Spleen (tissue), 11 donors: ENCODE data around the gene PAPPA2. TPM values are rescaled to one million over a fixed set of nuclear protein-coding genes. Genes with fewer than 3 reads are reported as not detected.

Experiments
- DNase-seq: peaks from one replicate; pipeline ENCODE4 v3.0.0-alpha.2; 2020
- H3K27ac ChIP-seq, 8 donors: fragments of 200-600 bp; sonication (generic) in 7 of 8; 1 replicate in 4 of 8; 2 replicates in 4 of 8; pipeline versions ENCODE4 v1.5.0 to v1.8.0; 2016 to 2021; ENCODE audit warnings: inconsistent platforms in 4 of 8, mild to moderate bottlenecking in 4 of 8, moderate library complexity in 1 of 8
- H3K27me3 ChIP-seq, 7 donors: fragments of 200-600 bp; sonication (generic) in 6 of 7; replicated peaks in 1 of 7; 1 replicate in 4 of 7; 2 replicates in 3 of 7; pipeline versions ENCODE4 v1.5.0 to v1.8.0; 2016 to 2021; ENCODE audit warnings: inconsistent platforms in 3 of 7, mild to moderate bottlenecking in 1 of 7
- H3K36me3 ChIP-seq, 6 donors: fragments of 200-600 bp; sonication (generic) in 5 of 6; 1 replicate in 4 of 6; 2 replicates in 2 of 6; pipeline versions ENCODE4 v1.5.0 to v1.8.0; 2016 to 2021; ENCODE audit warnings: inconsistent platforms in 2 of 6
- H3K4me1 ChIP-seq, 6 donors: fragments of 200-600 bp; sonication (generic) in 5 of 6; 1 replicate in 3 of 6; 2 replicates in 3 of 6; pipeline versions ENCODE4 v1.5.0 to v1.8.0; 2016 to 2021; ENCODE audit warnings: inconsistent platforms in 3 of 6
- H3K4me3 ChIP-seq, 8 donors: fragments of 200-600 bp; sonication (generic) in 7 of 8; 1 replicate in 4 of 8; 2 replicates in 4 of 8; pipeline versions ENCODE4 v1.5.0 to v1.8.0; 2016 to 2021; ENCODE audit warnings: inconsistent platforms in 4 of 8, mild to moderate bottlenecking in 4 of 8, moderate library complexity in 2 of 8
- H3K9me3 ChIP-seq, 8 donors: fragments of 200-600 bp; sonication (generic) in 7 of 8; 1 replicate in 4 of 8; 2 replicates in 4 of 8; pipeline versions ENCODE4 v1.5.0 to v1.8.0; 2016 to 2021; ENCODE audit warnings: inconsistent platforms in 4 of 8
- CTCF ChIP-seq, 11 experiments: fragments of 200-600 bp in 7 of 11; fragments of 450-650 bp in 4 of 11; sonication (generic) in 4 of 11; IDR thresholded peaks in 8 of 11; conservative IDR thresholded peaks in 3 of 11; 1 replicate in 7 of 11; 2 replicates in 4 of 11; pipeline versions ENCODE4 v1.4.0 to v1.8.0; 2016 to 2021; ENCODE audit warnings: antibody characterized with exemption in 11 of 11, inconsistent platforms in 4 of 11, mild to moderate bottlenecking in 1 of 11
- POLR2A ChIP-seq, 3 donors: fragments of 450-650 bp; IDR thresholded peaks; one replicate each; pipeline ENCODE4 v1.5.1; 2017; ENCODE audit warnings: antibody characterized with exemption in 3 of 3, mild to moderate bottlenecking in 1 of 3
- POLR2AphosphoS5 ChIP-seq, 3 donors: sonication (generic); formaldehyde crosslinking; IDR thresholded peaks; one replicate each; pipeline ENCODE4 v1.5.1; 2017; ENCODE audit warnings: antibody characterized with exemption in 3 of 3
- whole genome bisulfite sequencing, 5 donors: extraction: QIAGEN DNeasy Blood & Tissue Kit in 3 of 5; methylation state at CpG; one replicate each; pipeline versions ENCODE4 v1.1.5 to v1.1.7; 2013 to 2018; 5-methylcytosine and 5-hydroxymethylcytosine counted together
- intact Hi-C: fragments of 100-400 bp; cut with DNase I; formaldehyde crosslinking; loops from one replicate; pipeline ENCODE4 v1.15.0; 2023; ENCODE audit warnings: low total_unique reads
- polyA plus RNA-seq, 3 donors: library from polyadenylated mRNA; stranded (reverse); fragments of 200-250 nt; gene quantifications; one replicate each; pipeline ENCODE4 v1.2.1, GENCODE V29; 2013
- total RNA-seq, 7 donors: library from RNA; depleted of rRNA in 3 of 7; stranded (reverse); fragments of >200 nt in 3 of 7; fragmentation: NEBNext Ultra II Directional in 4 of 7; extraction: Animal tissue kit (Norgen Biotek cat#: 25700) in 4 of 7; gene quantifications; one replicate each; pipeline versions ENCODE4 v1.1.0 to v1.2.1, GENCODE V29; 2016 to 2021
- donor health status: healthy with polysubstance abuse.
- donor health status: DM: no; HTN: no; CAD: no; lungs with moderate emphysema.
- donor health status: DM: no; HTN: no; CAD: no.
- donor health status: Bipolar disorder and iron deficiency.
- donor health status: healthy.
- donor health status: DM: no; HTN: no; CAD: no.
- donor health status: DM: yes; HTN: yes; CAD: no.

The PAPPA2 gene
- total and polyA plus RNA-seq, 10 donors: 0.02 to 0.76 (median 0.06) TPM; not detected in 3

GRCh38 chr1:176850871-176851270, 387.9 kb downstream of the PAPPA2 start:
- H3K4me3 ChIP-seq: no peak overlapping the region
- no peak for DNase-seq
- whole genome bisulfite sequencing, 5 donors: 56 to 77% (median 72%) methylated on average over 4 of the region's 4 CpGs
- intact Hi-C loops: no loop called here
- no peak for TF ChIP-seq POLR2A (IDR thresholded peaks at IDR 0.05)
- TF ChIP-seq CTCF (IDR thresholded peaks at IDR 0.05 in 8 of 11, conservative IDR thresholded peaks at IDR 0.05 in 3 of 11): no peak
- TF ChIP-seq POLR2AphosphoS5 (IDR thresholded peaks at IDR 0.05): no peak
- no peaks in the 10 kb centered on the region for H3K9me3 ChIP-seq
- no peaks in the 10 kb centered on the region for H3K4me1 ChIP-seq
- no peak overlapping the region for H3K27ac ChIP-seq
- no peaks in the 10 kb centered on the region for H3K27me3 ChIP-seq
- no peaks in the 10 kb centered on the region for H3K36me3 ChIP-seq

- 86 to 91% (median 90%) methylated on average over 3 of the region's 3 CpGs for WGBS, 5 donors
Observed at GRCh38 chr1:176852124-176852523, 389.1 kb downstream of the PAPPA2 start.

GRCh38 chr1:176853503-176853902, 390.5 kb downstream of the PAPPA2 start:
- TF ChIP-seq CTCF (IDR thresholded peaks at IDR 0.05 in 8 of 11, conservative IDR thresholded peaks at IDR 0.05 in 3 of 11): no peak
- TF ChIP-seq POLR2A (IDR thresholded peaks at IDR 0.05): no peak
- no peak for TF ChIP-seq POLR2AphosphoS5 (IDR thresholded peaks at IDR 0.05)
- H3K4me1 ChIP-seq: no peaks in the 10 kb centered on the region
- H3K9me3 ChIP-seq: no peaks in the 10 kb centered on the region
- intact Hi-C loops: no loop called here
- WGBS, 5 donors: 59 to 73% (median 64%) methylated on average over 3 of the region's 3 CpGs
- no peak for DNase-seq
- H3K36me3 ChIP-seq: no peaks in the 10 kb centered on the region
- H3K27ac ChIP-seq: no peak overlapping the region
- no peaks in the 10 kb centered on the region for H3K27me3 ChIP-seq
- no peak overlapping the region for H3K4me3 ChIP-seq

More at GRCh38 chr1:176852124-176852523, 389.1 kb downstream of the PAPPA2 start:
- intact Hi-C loops: no loop called here
- TF ChIP-seq CTCF (IDR thresholded peaks at IDR 0.05 in 8 of 11, conservative IDR thresholded peaks at IDR 0.05 in 3 of 11) (no peak), POLR2AphosphoS5 (IDR thresholded peaks at IDR 0.05) (no peak), POLR2A (IDR thresholded peaks at IDR 0.05) (no peak)
- Histone ChIP-seq H3K27ac (no peak overlapping the region), H3K4me3 (no peak overlapping the region), H3K27me3 (no peaks in the 10 kb centered on the region), H3K9me3 (no peaks in the 10 kb centered on the region), H3K36me3 (no peaks in the 10 kb centered on the region), H3K4me1 (no peaks in the 10 kb centered on the region)
- DNase-seq: no peak

GRCh38 chr1:176854121-176854520, 391.1 kb downstream of the PAPPA2 start:
- H3K4me1 ChIP-seq: no peaks in the 10 kb centered on the region
- intact Hi-C loops: no loop called here
- H3K27ac ChIP-seq: no peak overlapping the region
- no peak for TF ChIP-seq POLR2A (IDR thresholded peaks at IDR 0.05)
- TF ChIP-seq CTCF (IDR thresholded peaks at IDR 0.05 in 8 of 11, conservative IDR thresholded peaks at IDR 0.05 in 3 of 11): no peak
- TF ChIP-seq POLR2AphosphoS5 (IDR thresholded peaks at IDR 0.05): no peak
- WGBS, 5 donors: 84 to 97% (median 89%) methylated on average over 4 of the region's 4 CpGs
- no peak for DNase-seq
- H3K4me3 ChIP-seq: no peak overlapping the region
- H3K9me3 ChIP-seq: no peaks in the 10 kb centered on the region
- no peaks in the 10 kb centered on the region for H3K36me3 ChIP-seq
- no peaks in the 10 kb centered on the region for H3K27me3 ChIP-seq
